A549 (cell line): ENCODE results near the gene PSMB4. TPM values are rescaled to one million over a fixed set of nuclear protein-coding genes. Genes with fewer than 3 reads are reported as not detected.

Experiments
- ATAC-seq, 2 experiments: fragments of 200-7000 bp in 1 of 2; fragments of >200 bp in 1 of 2; cut with Nextera tagmentation in 1 of 2; cut with Tn5 transposase in 1 of 2; 3 replicates each; pipeline versions ENCODE4 v1.8.0 to v1.9.1; 2018 to 2020; ENCODE audit warnings: mild to moderate bottlenecking in 1 of 2, moderate library complexity in 1 of 2
- CTCF ChIA-PET: fragments of 300-600 bp; sonication (Branson Sonifier 250); formaldehyde crosslinking; extraction: SDS; loops from one replicate; lab custom pipeline; 2021; ENCODE audit warnings: antibody characterized with exemption, inconsistent platforms; lab: Yijun Ruan, JAX
- POLR2A ChIA-PET: fragments of 350-600 bp; formaldehyde crosslinking; extraction: SDS; loops from one replicate; lab custom pipeline; 2021; ENCODE audit warnings: antibody characterized with exemption, inconsistent platforms; lab: Yijun Ruan, JAX
- DNase-seq, 2 experiments: peaks; one replicate each; pipeline versions ENCODE4 v3.0.0 to v3.0.0-alpha.2; 2011 to 2016; ENCODE audit warnings: low read depth in 1 of 2, low spot score in 1 of 2
- FAIRE-seq: peaks from 2 replicates; lab custom pipeline; 2011; peaks lifted over from hg19 to GRCh38; lab: Jason Lieb, UNC
- H3K27ac ChIP-seq, 2 experiments: fragments of >200 bp; sonication (Bioruptor Twin); formaldehyde crosslinking; 3 replicates each; pipeline ENCODE4 v1.5.1; 2016 to 2017
- H3K4me1 ChIP-seq: fragments of >200 bp; sonication (Bioruptor Twin); formaldehyde crosslinking; 3 replicates; pipeline ENCODE4 v1.6.1; 2016
- H3K4me2 ChIP-seq: fragments of >200 bp; sonication (Bioruptor Twin); formaldehyde crosslinking; 3 replicates; pipeline ENCODE4 v1.6.1; 2016
- H3K4me3 ChIP-seq: fragments of >200 bp; sonication (Bioruptor Twin); formaldehyde crosslinking; 3 replicates; pipeline ENCODE4 v1.5.1; 2016
- H3K9me3 ChIP-seq: fragments of >200 bp; sonication (Bioruptor Twin); formaldehyde crosslinking; 3 replicates; pipeline ENCODE4 v1.6.1; 2016
- ATOH8 ChIP-seq: fragments of 250-450 bp; sonication (Bioruptor Pico); IDR thresholded peaks from 2 replicates; pipeline ENCODE4 v1.5.0; 2020; ENCODE audit warnings: low read depth, mild to moderate bottlenecking, moderate library complexity
- CEBPB ChIP-seq, 2 experiments: fragments of >200 bp in 1 of 2; sonication (Bioruptor Twin) in 1 of 2; formaldehyde crosslinking in 1 of 2; IDR thresholded peaks; 2 replicates each; pipeline ENCODE4 v1.6.1; 2012 to 2016
- CHD4 ChIP-seq: fragments of 200-600 bp; sonication (generic); IDR thresholded peaks from 2 replicates; pipeline ENCODE4 v1.6.1; 2016; ENCODE audit warnings: antibody characterized with exemption, mild to moderate bottlenecking, borderline replicate concordance
- EHF ChIP-seq: fragments of 250-450 bp; sonication (Bioruptor Pico); IDR thresholded peaks from 2 replicates; pipeline ENCODE4 v1.5.0; 2020; ENCODE audit warnings: mild to moderate bottlenecking
- FOSB ChIP-seq: fragments of 250-450 bp; sonication (Bioruptor Pico); IDR thresholded peaks from 2 replicates; pipeline ENCODE4 v1.5.0; 2020; ENCODE audit warnings: mild to moderate bottlenecking, moderate library complexity
- FOSL2 ChIP-seq, 2 experiments: fragments of 450-650 bp in 1 of 2; fragments of >200 bp in 1 of 2; sonication (Bioruptor Twin) in 1 of 2; formaldehyde crosslinking; IDR thresholded peaks; 2 replicates each; pipeline versions ENCODE4 v1.5.0 to v1.6.1; 2016 to 2020; ENCODE audit warnings: mild to moderate bottlenecking in 1 of 2, moderate library complexity in 1 of 2
- HDAC2 ChIP-seq: fragments of 200-600 bp; sonication (generic); IDR thresholded peaks from 2 replicates; pipeline ENCODE4 v1.6.1; 2016
- HES2 ChIP-seq: fragments of >200 bp; sonication (Bioruptor Twin); formaldehyde crosslinking; IDR thresholded peaks from 2 replicates; pipeline ENCODE4 v1.6.1; 2016
- HOXB5 ChIP-seq: fragments of 250-450 bp; sonication (Bioruptor Pico); IDR thresholded peaks from 2 replicates; pipeline ENCODE4 v1.5.0; 2020; ENCODE audit warnings: mild to moderate bottlenecking, moderate library complexity
- JUN ChIP-seq, 2 experiments: fragments of >200 bp; sonication (Bioruptor Twin); formaldehyde crosslinking; IDR thresholded peaks; 2 replicates in 1 of 2; 3 replicates in 1 of 2; pipeline ENCODE4 v1.6.1; 2016 to 2017
- KDM5A ChIP-seq: fragments of 200-600 bp; sonication (generic); IDR thresholded peaks from 2 replicates; pipeline ENCODE4 v1.6.1; 2016; ENCODE audit warnings: antibody characterized with exemption, mild to moderate bottlenecking
- MAZ ChIP-seq: fragments of 150-350 bp; IDR thresholded peaks from 2 replicates; pipeline ENCODE4 v1.6.1; 2014; ENCODE audit warnings: antibody characterized with exemption, low read depth, low read length, borderline replicate concordance
- MYC ChIP-seq: IDR thresholded peaks from 2 replicates; pipeline ENCODE4 v1.6.1; 2012; ENCODE audit warnings: mild to moderate bottlenecking, inconsistent platforms, low read length, improper control_type of control experiment, borderline replicate concordance
- RAD21 ChIP-seq, 2 experiments: fragments of >200 bp in 1 of 2; sonication (Bioruptor Twin) in 1 of 2; formaldehyde crosslinking in 1 of 2; IDR thresholded peaks in 1 of 2; conservative IDR thresholded peaks in 1 of 2; 2 replicates in 1 of 2; 3 replicates in 1 of 2; pipeline ENCODE4 v1.6.1; 2012 to 2018; ENCODE audit warnings: inconsistent platforms in 1 of 2
- RCOR1 ChIP-seq: fragments of 150-350 bp; IDR thresholded peaks from 2 replicates; pipeline ENCODE4 v1.6.1; 2014; ENCODE audit warnings: antibody characterized with exemption, low read length, low read depth
- RNF2 ChIP-seq: fragments of 200-600 bp; sonication (generic); IDR thresholded peaks from 2 replicates; pipeline ENCODE4 v1.6.1; 2016; ENCODE audit warnings: low read depth, mild to moderate bottlenecking, antibody characterized with exemption, moderate library complexity, borderline replicate concordance
- SREBF2 ChIP-seq: fragments of 450-650 bp; IDR thresholded peaks from 2 replicates; pipeline ENCODE4 v1.6.1; 2014; ENCODE audit warnings: mild to moderate bottlenecking, moderate library complexity
- TFCP2L1 ChIP-seq: fragments of 250-450 bp; sonication (Bioruptor Pico); IDR thresholded peaks from 2 replicates; pipeline ENCODE4 v1.5.0; 2021; ENCODE audit warnings: mild to moderate bottlenecking
- ZC3H11A ChIP-seq: fragments of 450-650 bp; IDR thresholded peaks from 2 replicates; pipeline ENCODE4 v1.6.1; 2014; ENCODE audit warnings: antibody characterized with exemption, mild to moderate bottlenecking
- WGBS: methylation state at CpG from one replicate; pipeline ENCODE4 v1.1.6; 2017; ENCODE audit errors: missing lambda C conversion rate; 5-methylcytosine and 5-hydroxymethylcytosine counted together
- polyA plus RNA-seq, 4 experiments: library from polyadenylated mRNA; depleted of rRNA in 3 of 4; stranded (reverse); fragments of >200 nt; fragmentation: RNase III in 1 of 4; extraction: RNeasy Plus Mini Kit Qiagen cat#74134 plus additional on column Dnase treatment in 1 of 4; gene quantifications; 2 replicates in 3 of 4; 3 replicates in 1 of 4; pipeline ENCODE4 v1.2.3, GENCODE V29; 2011 to 2017
- TF ChIP-seq, protein P1 (sequence below): fragments of >200 bp; sonication (Bioruptor Twin); formaldehyde crosslinking; IDR thresholded peaks from 3 replicates; pipeline ENCODE4 v1.5.1; 2016
- TF ChIP-seq, protein P2 (sequence below): fragments of 200-600 bp; sonication (generic); IDR thresholded peaks from 2 replicates; pipeline ENCODE4 v1.6.1; 2016; ENCODE audit warnings: antibody characterized with exemption, mild to moderate bottlenecking, moderate library complexity

The PSMB4 gene
- polyA plus RNA-seq, 2 of the 4 experiments (the other 2 are of a cell fraction) = 383 to 405 TPM

GRCh38 chr1:151411884-151412283 lies 12.5 kb downstream of the PSMB4 start:
- CTCF ChIA-PET = interaction anchor here (0.6 to 0.7 kb wide), 2 partner anchors 13 to 37 kb away, joined by 3 read pairs; no protein-coding TSS in a partner anchor
- Histone ChIP-seq H3K4me3 (no peak overlapping the region), H3K9me3 (no peaks in the 10 kb centered on the region), H3K4me2 (no peak overlapping the region), H3K27ac (no peak overlapping the region), H3K4me1 (no peaks in the 10 kb centered on the region; the same call in 2 of the 3 replicates)
- FAIRE-seq (no peak), ATAC-seq (no peak), DNase-seq (no peak)
- TF ChIP-seq MAZ (no peak), RCOR1 (no peak), SREBF2 (no peak), HDAC2 (no peak), HOXB5 (CRISPR knock-in tag) (no peak), ZC3H11A (no peak), FOSB (no peak), RAD21 (conservative IDR thresholded peaks at IDR 0.05 in 1 of 2, IDR thresholded peaks at IDR 0.05 in 1 of 2) (no peak), RNF2 (no peak), CEBPB (IDR thresholded peaks at IDR 0.05) (no peak), JUN (IDR thresholded peaks at IDR 0.05) (no peak), CHD4 (no peak), TFCP2L1 (CRISPR knock-in tag) (no peak), ATOH8 (CRISPR knock-in tag) (no peak)
- TF ChIP-seq, protein P1, sequence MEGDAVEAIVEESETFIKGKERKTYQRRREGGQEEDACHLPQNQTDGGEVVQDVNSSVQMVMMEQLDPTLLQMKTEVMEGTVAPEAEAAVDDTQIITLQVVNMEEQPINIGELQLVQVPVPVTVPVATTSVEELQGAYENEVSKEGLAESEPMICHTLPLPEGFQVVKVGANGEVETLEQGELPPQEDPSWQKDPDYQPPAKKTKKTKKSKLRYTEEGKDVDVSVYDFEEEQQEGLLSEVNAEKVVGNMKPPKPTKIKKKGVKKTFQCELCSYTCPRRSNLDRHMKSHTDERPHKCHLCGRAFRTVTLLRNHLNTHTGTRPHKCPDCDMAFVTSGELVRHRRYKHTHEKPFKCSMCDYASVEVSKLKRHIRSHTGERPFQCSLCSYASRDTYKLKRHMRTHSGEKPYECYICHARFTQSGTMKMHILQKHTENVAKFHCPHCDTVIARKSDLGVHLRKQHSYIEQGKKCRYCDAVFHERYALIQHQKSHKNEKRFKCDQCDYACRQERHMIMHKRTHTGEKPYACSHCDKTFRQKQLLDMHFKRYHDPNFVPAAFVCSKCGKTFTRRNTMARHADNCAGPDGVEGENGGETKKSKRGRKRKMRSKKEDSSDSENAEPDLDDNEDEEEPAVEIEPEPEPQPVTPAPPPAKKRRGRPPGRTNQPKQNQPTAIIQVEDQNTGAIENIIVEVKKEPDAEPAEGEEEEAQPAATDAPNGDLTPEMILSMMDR = no peak
- TF ChIP-seq, protein P2, sequence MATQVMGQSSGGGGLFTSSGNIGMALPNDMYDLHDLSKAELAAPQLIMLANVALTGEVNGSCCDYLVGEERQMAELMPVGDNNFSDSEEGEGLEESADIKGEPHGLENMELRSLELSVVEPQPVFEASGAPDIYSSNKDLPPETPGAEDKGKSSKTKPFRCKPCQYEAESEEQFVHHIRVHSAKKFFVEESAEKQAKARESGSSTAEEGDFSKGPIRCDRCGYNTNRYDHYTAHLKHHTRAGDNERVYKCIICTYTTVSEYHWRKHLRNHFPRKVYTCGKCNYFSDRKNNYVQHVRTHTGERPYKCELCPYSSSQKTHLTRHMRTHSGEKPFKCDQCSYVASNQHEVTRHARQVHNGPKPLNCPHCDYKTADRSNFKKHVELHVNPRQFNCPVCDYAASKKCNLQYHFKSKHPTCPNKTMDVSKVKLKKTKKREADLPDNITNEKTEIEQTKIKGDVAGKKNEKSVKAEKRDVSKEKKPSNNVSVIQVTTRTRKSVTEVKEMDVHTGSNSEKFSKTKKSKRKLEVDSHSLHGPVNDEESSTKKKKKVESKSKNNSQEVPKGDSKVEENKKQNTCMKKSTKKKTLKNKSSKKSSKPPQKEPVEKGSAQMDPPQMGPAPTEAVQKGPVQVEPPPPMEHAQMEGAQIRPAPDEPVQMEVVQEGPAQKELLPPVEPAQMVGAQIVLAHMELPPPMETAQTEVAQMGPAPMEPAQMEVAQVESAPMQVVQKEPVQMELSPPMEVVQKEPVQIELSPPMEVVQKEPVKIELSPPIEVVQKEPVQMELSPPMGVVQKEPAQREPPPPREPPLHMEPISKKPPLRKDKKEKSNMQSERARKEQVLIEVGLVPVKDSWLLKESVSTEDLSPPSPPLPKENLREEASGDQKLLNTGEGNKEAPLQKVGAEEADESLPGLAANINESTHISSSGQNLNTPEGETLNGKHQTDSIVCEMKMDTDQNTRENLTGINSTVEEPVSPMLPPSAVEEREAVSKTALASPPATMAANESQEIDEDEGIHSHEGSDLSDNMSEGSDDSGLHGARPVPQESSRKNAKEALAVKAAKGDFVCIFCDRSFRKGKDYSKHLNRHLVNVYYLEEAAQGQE = no peak
- POLR2A ChIA-PET = interaction anchor here (0.9 kb wide), 1 partner anchor 13 kb away, joined by 3 read pairs; the partner anchor contains the start of gene PSMB4
- 81% methylated on average over 2 of the region's 2 CpGs for WGBS

- no peak; a peak in 2 of 6 replicates for ATAC-seq
- ChIA-PET CTCF (interaction anchor here (0.7 to 1.3 kb wide), 3 partner anchors 10 to 356 kb away, joined by 3 read pairs; no protein-coding TSS in a partner anchor), POLR2A (interaction anchor here (0.7 kb wide), 2 partner anchors 35 to 231 kb away, joined by 5 read pairs; no protein-coding TSS in a partner anchor)
- H3K4me1 ChIP-seq = no peaks in the 10 kb centered on the region
- no peak for DNase-seq
- 96% methylated on average over 4 of the region's 4 CpGs for WGBS
- no peak for FAIRE-seq
- no peak overlapping the region for H3K27ac ChIP-seq
- H3K4me3 ChIP-seq = no peak overlapping the region
- no peak overlapping the region for H3K4me2 ChIP-seq
- no peaks in the 10 kb centered on the region for H3K9me3 ChIP-seq
- TF ChIP-seq ATOH8 (CRISPR knock-in tag) (no peak), EHF (no peak), RNF2 (no peak), KDM5A (no peak), CEBPB (IDR thresholded peaks at IDR 0.05) (peak in 1 of 2 experiments; percentile 56; a peak in 2 of 4 replicates), FOSL2 (IDR thresholded peaks at IDR 0.05) (no peak), FOSL2 (CRISPR knock-in tag; IDR thresholded peaks at IDR 0.05) (no peak), MYC (no peak), HES2 (no peak)
These were observed 16.9 kb downstream of the PSMB4 start for GRCh38 chr1:151416231-151416630.
